HepG2 (cell line): ENCODE results near the gene C3orf22. TPM values are rescaled to one million over a fixed set of nuclear protein-coding genes. Genes with fewer than 3 reads are reported as not detected.

Source experiments
- ATF7 ChIP-seq, 2 experiments: fragments of 450-650 bp in 1 of 2; sonication (generic) in 1 of 2; formaldehyde crosslinking in 1 of 2; IDR thresholded peaks; 2 replicates each; pipeline versions ENCODE4 v1.4.0 to v1.6.1; 2016 to 2020; ENCODE audit warnings: antibody characterized with exemption in 1 of 2, mild to moderate bottlenecking in 1 of 2, missing genetic modification reagents in 1 of 2
- BRD4 ChIP-seq: sonication (generic); formaldehyde crosslinking; IDR thresholded peaks from 2 replicates; pipeline ENCODE4 v1.4.0; 2020; ENCODE audit warnings: missing genetic modification reagents
- CBX5 ChIP-seq: sonication (generic); formaldehyde crosslinking; IDR thresholded peaks from 2 replicates; pipeline ENCODE4 v1.4.0; 2020; ENCODE audit warnings: missing genetic modification reagents, borderline replicate concordance
- CHCHD3 ChIP-seq: sonication (generic); formaldehyde crosslinking; IDR thresholded peaks from 2 replicates; pipeline ENCODE4 v1.8.0; 2022; ENCODE audit warnings: mild to moderate bottlenecking, missing genetic modification reagents, moderate library complexity
- MEF2D ChIP-seq: sonication (generic); formaldehyde crosslinking; IDR thresholded peaks from 2 replicates; pipeline ENCODE4 v1.5.1; 2020; ENCODE audit warnings: mild to moderate bottlenecking, missing genetic modification reagents
- MYC ChIP-seq: sonication (generic); formaldehyde crosslinking; IDR thresholded peaks from 2 replicates; pipeline ENCODE4 v1.9.0; 2021; ENCODE audit warnings: missing genetic modification reagents, borderline replicate concordance
- NR2F6 ChIP-seq, 2 experiments: IDR thresholded peaks; 2 replicates each; pipeline ENCODE4 v1.6.1; 2016; ENCODE audit warnings: antibody characterized with exemption in 1 of 2, mild to moderate bottlenecking in 1 of 2
- POLR2AphosphoS2 ChIP-seq: IDR thresholded peaks from 2 replicates; pipeline ENCODE4 v1.6.1; 2011; ENCODE audit warnings: low read depth, low read length, improper control_type of control experiment
- RNF2 ChIP-seq: fragments of 450-650 bp; conservative IDR thresholded peaks from 2 replicates; pipeline ENCODE4 v1.6.1; 2016; ENCODE audit warnings: low read depth
- SIN3B ChIP-seq: fragments of 150-350 bp; IDR thresholded peaks from 2 replicates; pipeline ENCODE4 v1.6.1; 2014; ENCODE audit warnings: low read length
- SMARCC2 ChIP-seq: fragments of 450-650 bp; IDR thresholded peaks from 2 replicates; pipeline ENCODE4 v1.6.1; 2017; ENCODE audit warnings: antibody characterized with exemption, mild to moderate bottlenecking
- TAF1 ChIP-seq: sonication (generic); formaldehyde crosslinking; IDR thresholded peaks from 2 replicates; pipeline ENCODE4 v1.4.0; 2020; ENCODE audit warnings: missing genetic modification reagents
- ZBTB42 ChIP-seq: sonication (generic); formaldehyde crosslinking; IDR thresholded peaks from 2 replicates; pipeline ENCODE4 v1.5.0; 2020; ENCODE audit warnings: mild to moderate bottlenecking, missing genetic modification reagents
- ZKSCAN5 ChIP-seq: sonication (generic); formaldehyde crosslinking; IDR thresholded peaks from 2 replicates; pipeline ENCODE4 v1.5.1; 2020; ENCODE audit warnings: mild to moderate bottlenecking, missing genetic modification reagents
- ZNF160 ChIP-seq: sonication (generic); formaldehyde crosslinking; IDR thresholded peaks from 2 replicates; pipeline ENCODE4 v1.8.0; 2022; ENCODE audit warnings: mild to moderate bottlenecking, inconsistent platforms, missing genetic modification reagents
- ZNF256 ChIP-seq: sonication (generic); formaldehyde crosslinking; conservative IDR thresholded peaks from 2 replicates; pipeline ENCODE4 v1.4.0; 2020; ENCODE audit warnings: missing genetic modification reagents
- ZNF282 ChIP-seq: fragments of 450-650 bp; IDR thresholded peaks from 2 replicates; pipeline ENCODE4 v1.6.1; 2018; ENCODE audit not compliant: partially characterized antibody
- ZNF335 ChIP-seq: sonication (generic); formaldehyde crosslinking; IDR thresholded peaks from 2 replicates; pipeline ENCODE4 v1.4.0; 2020; ENCODE audit warnings: missing genetic modification reagents
- ZNF605 ChIP-seq: sonication (generic); formaldehyde crosslinking; IDR thresholded peaks from 2 replicates; pipeline ENCODE4 v1.8.0; 2022; ENCODE audit warnings: mild to moderate bottlenecking, missing genetic modification reagents
- ZNF615 ChIP-seq: sonication (generic); formaldehyde crosslinking; IDR thresholded peaks from 2 replicates; pipeline ENCODE4 v1.5.0; 2020; ENCODE audit warnings: mild to moderate bottlenecking, missing genetic modification reagents, borderline replicate concordance
- ZSCAN31 ChIP-seq: sonication (generic); formaldehyde crosslinking; IDR thresholded peaks from 2 replicates; pipeline ENCODE4 v1.5.0; 2020; ENCODE audit warnings: low read depth, mild to moderate bottlenecking, missing genetic modification reagents
- polyA plus RNA-seq, 8 experiments: library from polyadenylated mRNA; depleted of rRNA in 3 of 8; stranded (reverse) in 7 of 8; unstranded in 1 of 8; fragments of >200 nt; fragmentation: Illumina TruSeq in 4 of 8; extraction: Trizol in 4 of 8; gene quantifications; 2 replicates each; pipeline versions ENCODE4 v1.2.1 to v1.2.3, GENCODE V29; 2011 to 2016; ENCODE audit warnings: low read depth in 4 of 8, missing spikeins in 1 of 8, mixed read lengths in 1 of 8; ENCODE audit not compliant: insufficient read depth in 1 of 8
- total RNA-seq, 5 experiments: library from RNA; depleted of rRNA; stranded (reverse); fragments of >200 nt; fragmentation: Illumina TruSeq; extraction: Trizol; gene quantifications; 2 replicates each; pipeline ENCODE4 v1.2.3, GENCODE V29; 2016; ENCODE audit warnings: low read depth in 1 of 5
- TF ChIP-seq, protein P1 (sequence below): sonication (generic); formaldehyde crosslinking; IDR thresholded peaks from 2 replicates; pipeline ENCODE4 v1.4.0; 2020; ENCODE audit warnings: missing genetic modification reagents
- TF ChIP-seq, protein P2 (sequence below): sonication (generic); formaldehyde crosslinking; IDR thresholded peaks from 2 replicates; pipeline ENCODE4 v1.5.1; 2020; ENCODE audit warnings: mild to moderate bottlenecking, missing genetic modification reagents, borderline replicate concordance
- TF ChIP-seq, protein P3 (sequence below): sonication (generic); formaldehyde crosslinking; conservative IDR thresholded peaks from 2 replicates; pipeline ENCODE4 v1.8.0; 2022; ENCODE audit warnings: missing genetic modification reagents
- TF ChIP-seq, protein P4 (sequence below): sonication (generic); formaldehyde crosslinking; IDR thresholded peaks from 2 replicates; pipeline ENCODE4 v1.5.0; 2020; ENCODE audit warnings: missing genetic modification reagents

The C3orf22 gene
- total and polyA plus RNA-seq, 2 of the 13 experiments (the other 11 are each of a cell fraction or from before 2014, with no cell fraction given) = not detected

DNA sequence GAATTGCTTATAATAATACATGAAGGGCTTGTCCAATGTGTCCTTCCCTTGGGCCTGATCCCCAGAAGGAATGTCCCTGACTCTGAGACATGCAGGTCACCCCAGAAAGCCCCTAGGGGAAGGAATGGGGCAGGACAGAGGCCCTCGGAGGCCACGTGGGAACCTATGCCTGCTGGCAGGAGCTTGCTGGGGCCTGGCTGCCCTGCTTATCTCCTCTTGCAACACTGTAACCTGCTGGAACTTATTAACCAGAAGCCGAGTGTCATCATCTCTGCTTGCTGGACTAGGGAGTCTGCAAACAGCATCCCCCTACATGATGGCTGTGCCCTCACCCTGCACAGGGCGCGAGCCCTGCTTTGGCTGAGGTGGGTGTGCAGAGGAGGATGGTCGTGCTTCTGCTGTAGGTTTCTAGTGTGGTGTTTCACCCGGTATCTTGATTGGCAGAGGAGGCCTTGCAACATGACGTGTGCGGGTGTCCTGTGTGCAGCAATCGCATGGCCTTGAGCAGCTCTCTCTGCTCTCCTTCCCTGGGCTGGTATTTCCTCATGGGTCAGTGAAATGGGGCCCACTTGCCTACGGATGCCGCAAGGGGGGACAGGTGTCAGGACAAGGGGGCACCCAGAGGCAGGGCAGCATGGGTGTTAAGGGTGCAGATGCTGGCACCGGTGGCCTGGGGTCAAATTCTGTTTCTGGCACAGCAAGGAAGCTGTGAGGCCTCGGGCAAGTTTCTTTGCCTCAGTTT, 29.8 kb downstream of the C3orf22 start (continued):
- TF ChIP-seq, protein P1, sequence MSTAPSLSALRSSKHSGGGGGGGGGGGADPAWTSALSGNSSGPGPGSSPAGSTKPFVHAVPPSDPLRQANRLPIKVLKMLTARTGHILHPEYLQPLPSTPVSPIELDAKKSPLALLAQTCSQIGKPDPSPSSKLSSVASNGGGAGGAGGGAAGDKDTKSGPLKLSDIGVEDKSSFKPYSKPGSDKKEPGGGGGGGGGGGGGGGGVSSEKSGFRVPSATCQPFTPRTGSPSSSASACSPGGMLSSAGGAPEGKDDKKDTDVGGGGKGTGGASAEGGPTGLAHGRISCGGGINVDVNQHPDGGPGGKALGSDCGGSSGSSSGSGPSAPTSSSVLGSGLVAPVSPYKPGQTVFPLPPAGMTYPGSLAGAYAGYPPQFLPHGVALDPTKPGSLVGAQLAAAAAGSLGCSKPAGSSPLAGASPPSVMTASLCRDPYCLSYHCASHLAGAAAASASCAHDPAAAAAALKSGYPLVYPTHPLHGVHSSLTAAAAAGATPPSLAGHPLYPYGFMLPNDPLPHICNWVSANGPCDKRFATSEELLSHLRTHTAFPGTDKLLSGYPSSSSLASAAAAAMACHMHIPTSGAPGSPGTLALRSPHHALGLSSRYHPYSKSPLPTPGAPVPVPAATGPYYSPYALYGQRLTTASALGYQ (CRISPR knock-in tag) = 0 out of 2 replicates have a peak, but pooled peaks have one; percentile 40
- TF ChIP-seq ZNF605 (CRISPR knock-in tag) (peak; percentile 62; the same call in 1 of the 2 replicates), CHCHD3 (CRISPR knock-in tag) (no peak), MYC (peak; percentile 98), ZKSCAN5 (CRISPR knock-in tag) (no peak), CBX5 (CRISPR knock-in tag) (peak; percentile 53), ZNF256 (no peak), SMARCC2 (no peak), ATF7 (IDR thresholded peaks at IDR 0.05) (peak; percentile 54), ATF7 (CRISPR knock-in tag; IDR thresholded peaks at IDR 0.05) (peak; percentile 81; the same call in 1 of the 2 replicates), NR2F6 (IDR thresholded peaks at IDR 0.05) (peak; percentile 70; the same call in 1 of the 2 replicates), NR2F6 (CRISPR knock-in tag; IDR thresholded peaks at IDR 0.05) (peak; percentile 77), TAF1 (CRISPR knock-in tag) (peak; percentile 60; the same call in 1 of the 2 replicates), ZNF160 (CRISPR knock-in tag) (peak; percentile 51; the same call in 1 of the 2 replicates), MEF2D (CRISPR knock-in tag) (peak; percentile 75; the same call in 1 of the 2 replicates), POLR2AphosphoS2 (no peak), ZBTB42 (CRISPR knock-in tag) (0 out of 2 replicates have a peak, but pooled peaks have one; percentile 0), RNF2 (0 out of 2 replicates have a peak, but pooled peaks have one; percentile 42), ZSCAN31 (CRISPR knock-in tag) (peak; percentile 65; the same call in 1 of the 2 replicates), ZNF615 (CRISPR knock-in tag) (no peak), ZNF282 (no peak), BRD4 (CRISPR knock-in tag) (peak; percentile 75), SIN3B (no peak), ZNF335 (CRISPR knock-in tag) (peak; percentile 69; the same call in 1 of the 2 replicates)
- TF ChIP-seq, protein P2, sequence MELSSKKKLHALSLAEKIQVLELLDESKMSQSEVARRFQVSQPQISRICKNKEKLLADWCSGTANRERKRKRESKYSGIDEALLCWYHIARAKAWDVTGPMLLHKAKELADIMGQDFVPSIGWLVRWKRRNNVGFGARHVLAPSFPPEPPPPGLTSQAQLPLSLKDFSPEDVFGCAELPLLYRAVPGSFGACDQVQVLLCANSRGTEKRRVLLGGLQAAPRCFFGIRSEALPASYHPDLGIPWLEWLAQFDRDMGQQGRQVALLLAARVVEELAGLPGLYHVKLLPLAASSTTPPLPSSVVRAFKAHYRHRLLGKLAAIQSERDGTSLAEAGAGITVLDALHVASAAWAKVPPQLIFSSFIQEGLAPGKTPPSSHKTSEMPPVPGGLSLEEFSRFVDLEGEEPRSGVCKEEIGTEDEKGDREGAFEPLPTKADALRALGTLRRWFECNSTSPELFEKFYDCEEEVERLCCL (CRISPR knock-in tag) = no peak
- TF ChIP-seq, protein P3, sequence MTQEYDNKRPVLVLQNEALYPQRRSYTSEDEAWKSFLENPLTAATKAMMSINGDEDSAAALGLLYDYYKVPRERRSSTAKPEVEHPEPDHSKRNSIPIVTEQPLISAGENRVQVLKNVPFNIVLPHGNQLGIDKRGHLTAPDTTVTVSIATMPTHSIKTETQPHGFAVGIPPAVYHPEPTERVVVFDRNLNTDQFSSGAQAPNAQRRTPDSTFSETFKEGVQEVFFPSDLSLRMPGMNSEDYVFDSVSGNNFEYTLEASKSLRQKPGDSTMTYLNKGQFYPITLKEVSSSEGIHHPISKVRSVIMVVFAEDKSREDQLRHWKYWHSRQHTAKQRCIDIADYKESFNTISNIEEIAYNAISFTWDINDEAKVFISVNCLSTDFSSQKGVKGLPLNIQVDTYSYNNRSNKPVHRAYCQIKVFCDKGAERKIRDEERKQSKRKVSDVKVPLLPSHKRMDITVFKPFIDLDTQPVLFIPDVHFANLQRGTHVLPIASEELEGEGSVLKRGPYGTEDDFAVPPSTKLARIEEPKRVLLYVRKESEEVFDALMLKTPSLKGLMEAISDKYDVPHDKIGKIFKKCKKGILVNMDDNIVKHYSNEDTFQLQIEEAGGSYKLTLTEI = no peak
- TF ChIP-seq, protein P4, sequence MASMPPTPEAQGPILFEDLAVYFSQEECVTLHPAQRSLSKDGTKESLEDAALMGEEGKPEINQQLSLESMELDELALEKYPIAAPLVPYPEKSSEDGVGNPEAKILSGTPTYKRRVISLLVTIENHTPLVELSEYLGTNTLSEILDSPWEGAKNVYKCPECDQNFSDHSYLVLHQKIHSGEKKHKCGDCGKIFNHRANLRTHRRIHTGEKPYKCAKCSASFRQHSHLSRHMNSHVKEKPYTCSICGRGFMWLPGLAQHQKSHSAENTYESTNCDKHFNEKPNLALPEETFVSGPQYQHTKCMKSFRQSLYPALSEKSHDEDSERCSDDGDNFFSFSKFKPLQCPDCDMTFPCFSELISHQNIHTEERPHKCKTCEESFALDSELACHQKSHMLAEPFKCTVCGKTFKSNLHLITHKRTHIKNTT (CRISPR knock-in tag) = no peak
